SK-N-MC (cell line): ENCODE results near the gene APRT.

Experiments
- EZH2 ChIP-seq: fragments of 200-600 bp; sonication (generic); IDR thresholded peaks from one replicate; pipeline ENCODE4 v1.6.1; 2017; ENCODE audit warnings: antibody characterized with exemption
- POLR2AphosphoS5 ChIP-seq: IDR thresholded peaks from 2 replicates; pipeline ENCODE4 v1.6.1; 2012; ENCODE audit warnings: mild to moderate bottlenecking, low read depth, low read length, borderline replicate concordance

GRCh38 chr16:88811769-88812512 is at the start of gene APRT:
- peak; percentile 66; the same call in 1 of the 2 replicates for TF ChIP-seq POLR2AphosphoS5
- TF ChIP-seq EZH2: no peak
